NT2/D1 (cell line): ENCODE measurements around the gene SSB.
"Not testable (repeated sequence)": the region's sequence is repeated elsewhere in the genome, so short reads cannot be mapped to it uniquely, and the experiment has no call there.

Source experiments
- SUZ12 ChIP-seq: IDR thresholded peaks from 2 replicates; pipeline ENCODE4 v1.6.1; 2011; ENCODE audit not compliant: insufficient read length, insufficient read depth; ENCODE audit errors: extremely low read depth
- YY1 ChIP-seq: IDR thresholded peaks from 2 replicates; pipeline ENCODE4 v1.6.1; 2011; ENCODE audit not compliant: insufficient read length, insufficient read depth
- ZNF274 ChIP-seq: IDR thresholded peaks from 2 replicates; pipeline ENCODE4 v1.6.1; 2011; ENCODE audit warnings: mild to moderate bottlenecking, low read depth, low read length

GRCh38 chr2:169820101-169820500 lies 21.4 kb downstream of the SSB start:
- not testable (repeated sequence) for TF ChIP-seq ZNF274, YY1, SUZ12
